CD4-positive, alpha-beta T cell treated with Interferon alpha-2 for 1 hour (primary cell): ENCODE results near the gene TOLLIP.
"Not testable (repeated sequence)": the region's sequence is repeated elsewhere in the genome, so short reads cannot be mapped to it uniquely, and the experiment has no call there.

ENCODE experiments used
- DNase-seq, 2 donors: peaks; one replicate each; pipeline ENCODE4 v3.0.0-alpha.2; 2020 to 2022

The TOLLIP gene

DNA sequence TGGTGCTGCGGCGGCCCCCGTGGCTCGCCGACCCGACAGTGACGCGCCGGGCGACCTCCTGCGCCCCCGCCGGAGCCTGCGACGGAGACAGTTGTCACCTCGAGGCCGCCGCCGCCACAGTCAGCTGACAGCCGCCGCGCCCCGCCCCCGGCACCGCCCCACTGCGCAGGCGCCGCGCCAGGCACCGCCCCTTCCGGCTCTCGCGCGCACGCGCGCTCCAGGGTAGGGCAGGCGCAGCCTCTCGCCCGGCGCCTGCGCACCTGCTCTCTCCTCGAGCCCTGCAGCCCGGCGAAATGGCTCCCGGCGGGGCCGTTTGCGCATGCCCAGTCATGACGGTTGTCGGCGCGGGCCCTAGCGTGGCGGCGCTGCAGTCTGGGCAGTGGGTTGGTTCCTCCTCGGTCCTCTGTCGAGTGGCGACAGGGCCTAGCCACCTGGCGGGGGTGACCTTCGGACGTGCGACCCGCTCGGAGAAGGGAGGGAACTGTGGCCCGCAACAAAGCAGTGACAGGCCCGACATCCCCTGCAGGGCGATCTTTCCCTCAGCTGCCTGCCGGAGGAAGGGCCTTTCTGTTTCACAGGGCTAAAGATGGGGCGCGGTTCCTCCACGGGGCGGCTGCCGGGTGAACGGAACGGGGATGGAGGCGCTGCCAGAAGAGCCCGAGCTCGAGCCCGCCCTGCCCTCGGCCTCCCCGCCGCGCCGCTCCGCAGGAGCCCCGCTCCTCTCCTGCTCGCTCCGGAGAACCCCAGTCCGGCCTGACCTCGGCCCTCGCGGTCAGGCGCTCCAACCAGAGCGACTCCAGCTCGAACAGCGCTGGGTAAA lies at the start of gene TOLLIP:
Gene TOLLIP, minus strand, starts transcription at position 135 of the 820 bp plus-strand sequence. Its CDS starts 134 bp downstream, at position 1.
- DNase-seq, result peak; percentile 96 to 98

DNA sequence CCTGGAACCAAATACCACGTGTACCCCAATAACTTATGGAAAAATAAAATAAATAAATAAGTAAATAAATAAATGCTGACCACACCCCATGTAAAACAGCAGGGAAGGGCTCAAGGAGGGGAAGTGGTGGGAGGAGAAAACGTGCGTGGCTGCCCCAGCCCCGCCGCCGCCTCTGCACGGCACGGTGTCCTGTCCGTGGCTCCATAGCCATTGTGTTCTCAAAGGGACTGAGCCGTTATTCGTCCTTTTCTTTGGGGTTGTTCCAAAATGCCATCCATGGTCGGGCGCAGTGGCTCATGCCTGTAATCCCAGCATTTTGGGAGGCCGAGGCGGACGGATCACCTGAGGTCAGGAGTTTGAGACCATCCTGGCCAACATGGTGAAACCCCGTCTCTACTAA lies 49.5 kb upstream of the TOLLIP start:
- not testable (repeated sequence) for DNase-seq

- no peak for DNase-seq
Observed at GRCh38 chr11:1358286-1358685, 48.9 kb upstream of the TOLLIP start.

DNA sequence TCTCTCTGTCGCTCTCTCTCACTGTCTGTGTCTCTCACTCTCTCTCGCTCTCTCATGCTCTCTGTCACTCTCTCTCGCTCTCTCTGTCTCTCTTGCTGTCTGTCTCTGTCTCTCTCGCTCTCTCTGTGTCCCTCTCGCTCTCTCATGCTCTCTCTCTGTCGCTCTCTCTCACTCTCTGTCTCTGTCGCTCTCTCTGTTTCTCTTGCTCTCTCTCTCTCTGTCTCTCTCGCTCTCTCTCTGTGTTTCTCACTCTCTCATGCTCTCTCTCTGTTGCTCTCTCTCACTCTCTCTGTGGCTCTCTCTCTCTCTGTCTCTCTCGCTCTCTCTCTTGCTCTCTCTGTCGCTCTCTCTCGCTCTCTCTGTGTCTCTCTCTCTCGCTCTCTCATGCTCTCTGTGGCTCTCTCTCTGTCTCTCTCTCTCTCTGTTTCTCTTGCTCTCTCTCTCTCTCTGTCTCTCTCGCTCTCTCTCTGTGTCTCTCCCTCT lies 47.1 kb upstream of the TOLLIP start:
- DNase-seq, result no peak

DNA sequence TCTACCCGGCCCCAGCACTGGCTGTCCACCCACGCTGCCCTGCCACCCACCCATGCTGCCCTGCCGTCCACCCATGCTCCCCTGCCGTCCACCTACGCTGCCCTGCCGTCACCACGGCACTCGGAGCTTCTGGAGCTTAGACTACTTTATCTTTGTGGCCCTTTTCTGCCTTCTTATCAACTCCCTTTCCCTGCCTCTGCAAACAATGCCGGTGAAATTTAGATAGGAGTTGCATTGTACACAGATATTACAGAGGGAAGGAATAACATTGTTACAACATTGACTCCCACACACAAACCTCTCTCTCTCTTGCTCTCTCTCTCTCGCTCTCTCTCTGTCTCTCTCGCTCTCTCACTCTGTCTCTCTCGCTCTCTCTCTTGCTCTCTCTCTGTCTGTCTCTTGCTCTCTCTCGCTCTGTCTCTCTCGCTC lies 46.6 kb upstream of the TOLLIP start:
- no peak for DNase-seq

- DNase-seq, result no peak
Observed at GRCh38 chr11:1354125-1354938, 44.9 kb upstream of the TOLLIP start.

DNA sequence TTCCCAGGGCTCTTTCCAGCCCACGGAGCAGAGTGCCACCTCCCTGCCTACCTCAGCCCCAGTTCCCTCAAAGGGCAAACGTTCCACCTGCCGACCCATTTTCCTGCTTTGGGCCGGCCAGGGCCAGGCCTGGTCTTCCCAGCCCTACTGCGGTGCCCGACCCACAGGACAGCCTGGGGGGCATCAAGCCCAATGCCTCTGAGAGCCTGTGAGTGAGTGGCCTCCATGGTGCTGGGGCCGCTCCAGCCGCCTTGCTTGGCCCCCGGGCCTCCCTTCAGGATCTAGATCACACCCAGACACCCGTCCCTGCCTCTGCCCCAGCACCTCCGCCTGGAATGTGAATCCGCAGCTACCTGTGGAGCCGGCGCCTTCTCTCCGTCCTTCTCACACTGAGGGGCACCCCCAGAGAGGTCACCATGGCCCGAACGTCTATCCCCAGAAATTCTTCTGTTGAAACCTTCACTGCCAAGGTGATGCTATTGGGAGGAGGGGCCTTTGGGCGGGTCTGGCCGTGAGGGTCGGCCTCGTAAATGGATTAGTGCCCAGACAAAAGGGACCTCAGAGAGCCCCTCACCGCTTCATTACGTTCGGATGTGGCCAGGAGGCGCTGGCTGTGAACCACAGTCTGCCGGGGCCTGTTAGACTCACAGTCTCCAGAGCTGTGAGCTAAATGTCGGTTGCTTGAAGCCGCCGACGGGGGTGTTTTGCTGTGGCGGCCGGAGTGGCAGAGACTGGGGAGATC lies 44.1 kb upstream of the TOLLIP start:
- DNase-seq, result no peak

DNA sequence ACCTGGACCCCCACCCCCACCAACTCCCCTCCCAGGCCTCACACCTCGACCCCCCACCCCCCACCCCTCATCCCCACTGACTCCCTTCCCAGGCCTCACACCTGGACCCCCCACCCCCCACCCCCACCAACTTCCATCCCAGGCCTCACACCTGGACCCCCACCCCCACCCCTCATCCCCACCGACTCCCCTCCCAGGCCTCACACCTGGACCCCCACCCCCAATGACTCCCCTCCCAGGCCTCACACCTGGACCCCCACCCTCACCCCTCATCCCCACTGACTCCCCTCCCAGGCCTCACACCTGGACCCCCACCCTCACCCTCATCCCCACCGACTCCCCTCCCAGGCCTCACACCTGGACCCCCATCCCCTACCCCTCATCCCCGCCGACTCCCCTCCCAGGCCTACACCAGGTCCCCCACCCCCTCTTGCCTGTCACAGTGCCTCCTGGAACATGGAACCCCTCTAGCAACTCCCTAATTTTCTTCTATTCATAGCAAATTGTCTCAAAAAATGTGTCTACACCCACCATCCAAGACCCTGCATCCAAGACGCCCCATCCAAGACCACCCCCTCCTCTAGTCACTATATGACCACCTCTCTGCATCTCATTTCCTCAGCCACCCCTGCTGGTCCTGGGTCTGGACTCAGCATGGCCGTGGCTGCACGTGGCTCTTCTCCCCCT lies 43.4 kb upstream of the TOLLIP start:
- DNase-seq, result no peak

- no peak for DNase-seq
Observed at GRCh38 chr11:1351278-1351937, 42.0 kb upstream of the TOLLIP start.

GRCh38 chr11:1350086-1350725 lies 40.8 kb upstream of the TOLLIP start:
- no peak for DNase-seq

GRCh38 chr11:1349327-1350041 lies 40.1 kb upstream of the TOLLIP start:
- no peak for DNase-seq

DNA sequence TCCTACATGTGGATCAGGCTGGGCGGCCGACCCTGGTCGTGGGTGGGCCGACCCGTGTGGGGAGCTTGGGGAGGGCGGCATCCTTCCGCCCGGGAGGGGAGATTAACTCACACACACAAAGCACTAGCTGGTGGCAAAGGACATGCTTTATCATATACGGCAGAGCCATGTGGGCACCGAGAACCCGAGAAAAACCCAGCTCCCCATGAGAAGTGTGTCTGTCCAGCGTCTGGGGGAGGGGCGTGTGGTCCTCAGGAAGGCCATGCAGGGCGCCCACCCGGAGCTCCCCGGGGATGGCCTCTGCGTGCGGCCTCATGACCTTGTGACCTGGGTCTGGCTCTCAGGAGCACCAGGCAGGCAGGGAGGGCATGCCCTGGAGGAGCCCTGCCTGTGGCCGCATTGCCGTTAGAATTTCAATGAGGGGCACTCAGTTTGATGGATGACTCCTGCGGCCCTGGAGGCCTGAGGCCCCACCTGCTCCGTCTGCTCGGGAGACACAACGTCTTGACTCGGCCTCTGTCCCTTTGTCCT lies 39.4 kb upstream of the TOLLIP start:
- DNase-seq, result no peak

- DNase-seq, result no peak
Observed at GRCh38 chr11:1348146-1348795, 38.8 kb upstream of the TOLLIP start.

- DNase-seq, result not testable (repeated sequence)
Observed at GRCh38 chr11:1347411-1347999, 38.1 kb upstream of the TOLLIP start.

GRCh38 chr11:1346669-1347390 lies 37.4 kb upstream of the TOLLIP start:
- DNase-seq, result no peak

DNA sequence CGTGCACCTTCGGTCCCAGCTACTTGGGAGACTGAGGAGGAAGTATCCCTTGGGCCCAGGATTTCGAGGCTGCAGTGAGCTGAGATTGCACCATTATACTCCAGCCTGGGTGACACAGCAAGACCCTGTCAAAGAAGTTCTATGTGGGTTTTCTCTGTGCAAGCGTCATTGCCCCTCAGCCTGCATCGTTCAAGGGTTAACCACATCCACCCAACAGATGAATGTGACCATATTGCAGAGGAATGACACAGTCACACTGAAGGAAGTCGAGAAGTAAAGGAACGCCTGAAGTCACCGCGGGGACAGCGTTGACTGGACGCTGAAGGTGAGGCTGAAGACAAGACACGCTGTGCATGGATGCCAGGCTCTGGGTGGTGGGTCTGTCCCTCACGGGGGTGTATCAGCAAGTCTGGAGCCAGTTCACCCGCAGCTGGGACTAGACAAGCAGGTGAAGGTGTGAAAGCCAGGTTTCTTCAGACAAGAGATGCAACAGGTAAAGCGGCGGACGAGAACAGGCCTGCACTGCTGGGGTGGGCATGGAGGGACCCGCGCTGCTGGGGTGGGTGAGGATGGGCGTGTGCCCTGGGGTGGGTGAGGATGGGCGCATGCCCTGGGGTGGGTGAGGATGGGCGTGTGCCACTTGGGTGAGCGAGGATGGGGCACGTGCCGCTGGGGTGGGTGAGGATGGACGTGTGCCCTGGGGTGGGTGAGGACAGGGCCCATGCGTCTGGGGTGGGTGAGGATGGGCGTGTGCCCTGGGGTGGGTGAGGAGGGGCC lies 36.5 kb upstream of the TOLLIP start:
- no peak for DNase-seq

- no peak for DNase-seq
Observed at GRCh38 chr11:1344056-1344635, 34.7 kb upstream of the TOLLIP start.
